ENCODE data around the gene DLST. TPM values are rescaled to one million over a fixed set of nuclear protein-coding genes. Genes with fewer than 3 reads are reported as not detected.

DLST gene
- total and polyA plus RNA-seq, 9 donors = 41.0 to 100 (median 68.6) TPM

DNA sequence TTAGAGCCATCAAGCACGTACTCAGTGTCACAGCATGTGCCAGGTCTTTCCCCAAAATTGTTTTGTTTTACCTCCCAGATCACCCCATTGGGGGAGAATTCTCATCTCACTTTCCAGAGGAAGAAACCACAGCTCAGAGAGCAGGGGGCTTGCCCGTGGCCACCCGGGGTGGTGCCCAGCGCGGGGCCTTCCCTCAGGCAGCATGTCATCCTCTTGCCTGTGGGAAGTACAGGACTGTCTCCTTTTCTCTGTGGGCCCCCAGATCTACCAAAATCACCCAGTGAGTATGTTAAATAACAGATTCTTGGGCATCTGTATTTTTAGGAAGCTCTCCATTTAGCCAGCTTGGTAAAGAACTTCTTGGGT, 35.4 kb downstream of the DLST start:
- WGBS, 3 donors = 88 to 91% (median 89%) methylated on average over 5 of the region's 5 CpGs
- no peak for DNase-seq
- TF ChIP-seq EP300 (IDR thresholded peaks at IDR 0.05) (no peak), CTCF (IDR thresholded peaks at IDR 0.05) (no peak), POLR2A (IDR thresholded peaks at IDR 0.05) (no peak)
- H3K4me1 ChIP-seq (ENCODE audit: insufficient read depth) = peaks cover 4% of the 10 kb centered on the region
- H3K9me3 ChIP-seq = no peaks in the 10 kb centered on the region
- no peak overlapping the region for H3K4me3 ChIP-seq
- no peaks in the 10 kb centered on the region for H3K27me3 ChIP-seq
- H3K36me3 ChIP-seq = no peaks in the 10 kb centered on the region
- peak overlapping the region in 1 of 2 donors; percentile 5 for H3K27ac ChIP-seq
- intact Hi-C loops (cut with DNase I) = loop anchor here in 3 of 4 donors (10.0 kb wide), 1 partner anchor 168 kb away; no protein-coding TSS in a partner anchor

DNA sequence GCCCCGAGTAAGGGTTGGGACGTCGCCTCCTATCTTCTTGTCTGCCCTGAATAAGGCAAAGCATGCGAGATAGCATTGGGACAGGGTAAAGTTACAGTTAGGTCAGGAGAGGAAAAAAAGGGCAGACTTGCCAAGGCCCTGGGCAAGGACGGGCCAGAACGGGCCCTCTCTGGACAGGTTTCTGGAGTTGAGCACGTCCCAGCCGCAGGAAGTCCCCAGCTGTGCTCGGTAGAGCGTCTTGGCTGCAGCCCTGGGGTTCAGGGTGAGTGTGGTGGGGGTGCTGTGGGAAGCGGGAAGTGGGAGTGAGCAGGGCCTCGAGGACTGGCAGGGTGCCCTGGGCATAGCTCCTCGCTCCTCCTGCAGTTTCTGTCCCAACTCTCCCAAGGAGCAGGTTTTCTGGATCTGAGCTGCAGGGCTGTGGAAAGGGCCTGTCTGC, 35.9 kb downstream of the DLST start:
- H3K27ac ChIP-seq = peak overlapping the region in 1 of 2 donors; percentile 5
- H3K27me3 ChIP-seq = no peaks in the 10 kb centered on the region
- H3K4me1 ChIP-seq (ENCODE audit: insufficient read depth) = peaks cover 4% of the 10 kb centered on the region
- intact Hi-C loops (cut with DNase I) = loop anchor here in 3 of 4 donors (10.0 kb wide), 1 partner anchor 167 kb away; no protein-coding TSS in a partner anchor
- DNase-seq = peak; percentile 75 to 89 (median 80)
- H3K9me3 ChIP-seq = no peaks in the 10 kb centered on the region
- H3K4me3 ChIP-seq = no peak overlapping the region
- 16 to 17% (median 17%) methylated on average over 13 of the region's 13 CpGs for WGBS, 3 donors
- TF ChIP-seq EP300 (IDR thresholded peaks at IDR 0.05) (no peak), CTCF (IDR thresholded peaks at IDR 0.05) (no peak), POLR2A (IDR thresholded peaks at IDR 0.05) (no peak)
- H3K36me3 ChIP-seq = no peaks in the 10 kb centered on the region

- H3K27me3 ChIP-seq = no peaks in the 10 kb centered on the region
- intact Hi-C loops (cut with DNase I) = loop anchor here in 3 of 4 donors (10.0 kb wide), 1 partner anchor 166 kb away; no protein-coding TSS in a partner anchor
- 81 to 91% (median 82%) methylated on average over 9 of the region's 9 CpGs for WGBS, 3 donors
- TF ChIP-seq POLR2A (IDR thresholded peaks at IDR 0.05) = no peak
- TF ChIP-seq EP300 (IDR thresholded peaks at IDR 0.05) = no peak
- TF ChIP-seq CTCF (IDR thresholded peaks at IDR 0.05) = no peak
- H3K4me1 ChIP-seq (ENCODE audit: insufficient read depth) = peaks cover 4% of the 10 kb centered on the region
- H3K36me3 ChIP-seq = no peaks in the 10 kb centered on the region
- H3K9me3 ChIP-seq = no peaks in the 10 kb centered on the region
- H3K27ac ChIP-seq = no peak overlapping the region
- no peak overlapping the region for H3K4me3 ChIP-seq
- no peak for DNase-seq
Observed at GRCh38 chr14:74918380-74918779, 36.7 kb downstream of the DLST start.

- no peak overlapping the region for H3K27ac ChIP-seq
- no peaks in the 10 kb centered on the region for H3K9me3 ChIP-seq
- no peak for TF ChIP-seq POLR2A (IDR thresholded peaks at IDR 0.05)
- TF ChIP-seq EP300 (IDR thresholded peaks at IDR 0.05) = no peak
- no peak for TF ChIP-seq CTCF (IDR thresholded peaks at IDR 0.05)
- H3K27me3 ChIP-seq = no peaks in the 10 kb centered on the region
- WGBS, 3 donors = 76 to 79% (median 76%) methylated on average over 22 of the region's 22 CpGs
- intact Hi-C loops (cut with DNase I) = loop anchor here in 3 of 4 donors (10.0 kb wide), 1 partner anchor 165 kb away; no protein-coding TSS in a partner anchor
- DNase-seq = no peak
- H3K4me3 ChIP-seq = no peak overlapping the region
- peaks cover 4% of the 10 kb centered on the region for H3K4me1 ChIP-seq (ENCODE audit: insufficient read depth)
- no peaks in the 10 kb centered on the region for H3K36me3 ChIP-seq
Observed at GRCh38 chr14:74919421-74920165, 37.9 kb downstream of the DLST start.
